Activated T-cell treated with anti-CD3 and anti-CD28 coated beads, Interleukin-2, amount 50 U/mL, for 4 hours (primary cell): Measurements from ENCODE around the gene ASCL4. TPM values are rescaled to one million over a fixed set of nuclear protein-coding genes. Genes with fewer than 3 reads are reported as not detected.

Experiments used
- ATAC-seq, 2 donors: fragments of 200-7000 bp; cut with Tn5 transposase; one replicate each; pipeline ENCODE4 v1.10.0; 2021
- DNase-seq: peaks from one replicate; pipeline ENCODE4 v3.0.0-alpha.2; 2020
- H3K27me3 Mint-ChIP-seq: one replicate; pipeline ENCODE4 v1.8.0; 2021; ENCODE audit warnings: low read depth, mixed read lengths
- H3K36me3 Mint-ChIP-seq: one replicate; pipeline ENCODE4 v1.8.0; 2022; ENCODE audit warnings: mixed read lengths; ENCODE audit not compliant: insufficient read depth
- H3K4me1 Mint-ChIP-seq: one replicate; pipeline ENCODE4 v1.8.0; 2021; ENCODE audit warnings: low read depth, mixed read lengths
- H3K4me3 Mint-ChIP-seq: one replicate; pipeline ENCODE4 v1.8.0; 2021; ENCODE audit warnings: mild to moderate bottlenecking, moderate library complexity, mixed read lengths
- H3K9me3 Mint-ChIP-seq: one replicate; pipeline ENCODE4 v1.8.0; 2021; ENCODE audit warnings: mixed read lengths
- total RNA-seq, 3 donors: library from RNA; stranded (reverse); gene quantifications; one replicate each; pipeline ENCODE4 v1.2.1, GENCODE V29; 2021

ASCL4 gene
- total RNA-seq, 3 donors from 2014 or later: not detected

- H3K4me1 Mint-ChIP-seq: peaks cover 24% of the 10 kb centered on the region
- H3K9me3 Mint-ChIP-seq: no peaks in the 10 kb centered on the region
- H3K27me3 Mint-ChIP-seq: no peaks in the 10 kb centered on the region
- peak overlapping the region; percentile 80 for H3K4me3 Mint-ChIP-seq
- H3K36me3 Mint-ChIP-seq: peaks cover 7% of the 10 kb centered on the region
- DNase-seq: no peak
- no peak for ATAC-seq
Observed at GRCh38 chr12:107761502-107761904, 13.0 kb upstream of the ASCL4 start.

GRCh38 chr12:107762874-107763273 lies 11.6 kb upstream of the ASCL4 start:
- ATAC-seq: no peak
- Mint-ChIP-seq H3K27me3 (no peaks in the 10 kb centered on the region), H3K4me1 (peaks cover 18% of the 10 kb centered on the region), H3K36me3 (peaks cover 2% of the 10 kb centered on the region), H3K4me3 (no peak overlapping the region), H3K9me3 (no peaks in the 10 kb centered on the region)
- DNase-seq: no peak

DNA sequence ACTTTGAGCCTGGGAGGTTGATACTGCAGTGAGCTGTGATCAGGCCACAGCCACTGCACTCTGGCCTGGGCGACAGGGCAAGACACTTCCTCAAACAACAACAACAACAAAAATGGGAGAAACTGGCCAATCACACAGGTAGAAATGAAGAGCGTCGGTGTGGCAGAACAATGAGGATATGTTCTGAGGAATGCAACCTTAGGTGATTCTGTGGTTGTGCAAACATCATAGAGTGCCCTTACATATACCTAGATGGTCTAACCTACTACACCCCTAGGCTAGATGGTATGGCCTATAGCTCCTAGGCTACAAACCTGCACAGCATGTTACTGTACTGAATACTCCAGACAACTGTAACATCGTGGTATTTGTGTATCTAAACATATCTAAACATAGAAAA lies 9.9 kb upstream of the ASCL4 start:
- H3K36me3 Mint-ChIP-seq: no peaks in the 10 kb centered on the region
- H3K4me1 Mint-ChIP-seq: peaks cover 6% of the 10 kb centered on the region
- DNase-seq (no peak), ATAC-seq (no peak)
- H3K27me3 Mint-ChIP-seq: no peaks in the 10 kb centered on the region
- no peaks in the 10 kb centered on the region for H3K9me3 Mint-ChIP-seq
- H3K4me3 Mint-ChIP-seq: no peak overlapping the region

DNA sequence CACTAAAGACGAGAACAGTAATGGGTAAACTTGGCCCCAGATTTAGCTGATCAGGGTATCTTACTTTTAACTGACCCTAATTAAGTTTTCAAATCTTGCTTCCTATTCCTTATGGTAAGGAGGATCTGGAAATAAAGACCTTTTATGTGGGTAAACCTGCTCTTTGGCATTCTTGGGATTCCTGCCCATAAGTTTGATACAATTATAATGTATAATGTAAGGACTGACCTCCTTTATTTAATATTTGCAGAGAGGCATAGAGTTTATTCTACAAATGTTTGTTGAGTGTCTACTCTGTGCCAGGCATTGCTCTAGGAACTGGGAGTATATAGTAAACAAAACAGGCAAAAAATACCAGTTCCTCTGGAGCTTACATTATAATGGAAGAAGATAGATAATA lies 9.2 kb upstream of the ASCL4 start:
- H3K4me3 Mint-ChIP-seq: no peak overlapping the region
- H3K36me3 Mint-ChIP-seq: no peaks in the 10 kb centered on the region
- peaks cover under 1% of the 10 kb centered on the region for H3K4me1 Mint-ChIP-seq
- no peaks in the 10 kb centered on the region for H3K9me3 Mint-ChIP-seq
- ATAC-seq (no peak), DNase-seq (no peak)
- peaks cover 2% of the 10 kb centered on the region for H3K27me3 Mint-ChIP-seq

DNA sequence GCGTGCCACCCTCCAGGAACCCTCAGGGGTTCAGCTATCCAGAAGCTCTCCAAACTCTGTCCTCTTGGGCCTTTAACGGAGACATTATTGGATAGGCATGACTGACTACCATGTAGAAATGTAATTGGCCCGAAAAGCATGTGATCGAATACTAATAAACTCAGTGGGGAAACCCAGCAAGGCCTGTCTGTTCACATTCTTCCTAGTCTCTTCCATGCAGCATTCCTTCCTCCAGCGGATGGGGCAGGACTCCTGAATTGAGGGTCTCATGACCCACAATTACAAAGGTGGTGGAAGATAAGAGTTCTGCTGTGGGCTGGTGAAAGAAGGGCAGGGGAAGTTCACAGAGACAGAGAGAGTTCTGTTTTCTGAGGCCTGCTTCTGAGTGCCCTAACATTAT lies 7.0 kb upstream of the ASCL4 start:
- Mint-ChIP-seq H3K36me3 (no peaks in the 10 kb centered on the region), H3K9me3 (no peaks in the 10 kb centered on the region), H3K4me3 (no peak overlapping the region), H3K4me1 (no peaks in the 10 kb centered on the region), H3K27me3 (peaks cover 8% of the 10 kb centered on the region)
- DNase-seq (no peak), ATAC-seq (no peak)

DNA sequence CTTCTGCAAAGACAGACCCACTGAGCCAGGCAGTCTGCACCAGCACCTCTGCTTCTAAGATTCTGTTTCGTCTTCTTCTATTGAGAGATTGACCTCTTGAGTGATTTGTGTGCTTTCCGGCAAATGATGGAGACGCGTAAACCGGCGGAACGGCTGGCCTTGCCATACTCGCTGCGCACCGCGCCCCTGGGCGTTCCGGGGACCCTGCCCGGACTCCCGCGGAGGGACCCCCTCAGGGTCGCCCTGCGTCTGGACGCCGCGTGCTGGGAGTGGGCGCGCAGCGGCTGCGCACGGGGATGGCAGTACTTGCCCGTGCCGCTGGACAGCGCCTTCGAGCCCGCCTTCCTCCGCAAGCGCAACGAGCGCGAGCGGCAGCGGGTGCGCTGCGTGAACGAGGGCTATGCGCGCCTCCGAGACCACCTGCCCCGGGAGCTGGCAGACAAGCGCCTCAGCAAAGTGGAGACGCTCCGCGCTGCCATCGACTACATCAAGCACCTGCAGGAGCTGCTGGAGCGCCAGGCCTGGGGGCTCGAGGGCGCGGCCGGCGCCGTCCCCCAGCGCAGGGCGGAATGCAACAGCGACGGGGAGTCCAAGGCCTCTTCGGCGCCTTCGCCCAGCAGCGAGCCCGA lies 703 bp downstream of the ASCL4 start:
- Mint-ChIP-seq H3K27me3 (peaks cover 70% of the 10 kb centered on the region), H3K4me3 (no peak overlapping the region), H3K4me1 (peaks cover 15% of the 10 kb centered on the region), H3K9me3 (no peaks in the 10 kb centered on the region), H3K36me3 (peaks cover 2% of the 10 kb centered on the region)
- ATAC-seq (peak; percentile 63 to 74), DNase-seq (no peak)

DNA sequence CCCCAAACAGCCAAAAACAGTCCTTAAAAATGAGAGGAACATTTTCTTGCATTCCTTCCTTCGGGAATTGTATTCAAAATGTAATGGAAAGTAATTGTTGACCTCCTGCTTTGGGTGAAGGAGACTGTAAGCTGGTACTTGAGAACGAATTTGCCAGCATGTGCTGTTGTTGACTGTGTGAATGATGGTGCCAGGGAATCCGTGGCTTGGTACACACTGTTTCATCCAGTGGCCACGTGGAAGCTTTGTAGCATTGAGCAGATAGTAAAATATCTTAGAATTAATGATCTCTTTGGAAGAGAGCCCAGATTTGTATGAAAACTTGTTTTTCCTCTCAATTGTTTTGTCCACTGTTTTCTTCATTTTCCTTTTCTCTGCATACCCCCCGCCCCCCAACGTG lies 1.7 kb downstream of the ASCL4 start:
- Mint-ChIP-seq H3K27me3 (peaks cover 73% of the 10 kb centered on the region), H3K36me3 (peaks cover 2% of the 10 kb centered on the region), H3K9me3 (no peaks in the 10 kb centered on the region), H3K4me1 (peaks cover 15% of the 10 kb centered on the region), H3K4me3 (no peak overlapping the region)
- DNase-seq (no peak), ATAC-seq (no peak)

GRCh38 chr12:107778383-107779025 lies 4.0 kb downstream of the ASCL4 start:
- DNase-seq: no peak
- Mint-ChIP-seq H3K27me3 (peaks cover 61% of the 10 kb centered on the region), H3K9me3 (no peaks in the 10 kb centered on the region), H3K4me1 (peaks cover 15% of the 10 kb centered on the region), H3K36me3 (no peaks in the 10 kb centered on the region), H3K4me3 (no peak overlapping the region)
- ATAC-seq: no peak

GRCh38 chr12:107779077-107779831 lies 4.8 kb downstream of the ASCL4 start:
- Mint-ChIP-seq H3K27me3 (peaks cover 56% of the 10 kb centered on the region), H3K9me3 (no peaks in the 10 kb centered on the region)

GRCh38 chr12:107780298-107780697 lies 5.8 kb downstream of the ASCL4 start:
- ATAC-seq: no peak
- Mint-ChIP-seq H3K4me3 (no peak overlapping the region), H3K36me3 (no peaks in the 10 kb centered on the region), H3K9me3 (no peaks in the 10 kb centered on the region), H3K4me1 (no peaks in the 10 kb centered on the region), H3K27me3 (peaks cover 48% of the 10 kb centered on the region)
- DNase-seq: no peak

More at GRCh38 chr12:107779077-107779831, 4.8 kb downstream of the ASCL4 start:
- no peak overlapping the region for H3K4me3 Mint-ChIP-seq
- no peaks in the 10 kb centered on the region for H3K36me3 Mint-ChIP-seq
- H3K4me1 Mint-ChIP-seq: peaks cover 8% of the 10 kb centered on the region
- ATAC-seq (no peak), DNase-seq (no peak)

GRCh38 chr12:107782067-107782466 lies 7.6 kb downstream of the ASCL4 start:
- Mint-ChIP-seq H3K9me3 (no peaks in the 10 kb centered on the region), H3K4me3 (no peak overlapping the region), H3K4me1 (no peaks in the 10 kb centered on the region), H3K27me3 (peaks cover 34% of the 10 kb centered on the region), H3K36me3 (no peaks in the 10 kb centered on the region)
- DNase-seq (no peak), ATAC-seq (no peak)

DNA sequence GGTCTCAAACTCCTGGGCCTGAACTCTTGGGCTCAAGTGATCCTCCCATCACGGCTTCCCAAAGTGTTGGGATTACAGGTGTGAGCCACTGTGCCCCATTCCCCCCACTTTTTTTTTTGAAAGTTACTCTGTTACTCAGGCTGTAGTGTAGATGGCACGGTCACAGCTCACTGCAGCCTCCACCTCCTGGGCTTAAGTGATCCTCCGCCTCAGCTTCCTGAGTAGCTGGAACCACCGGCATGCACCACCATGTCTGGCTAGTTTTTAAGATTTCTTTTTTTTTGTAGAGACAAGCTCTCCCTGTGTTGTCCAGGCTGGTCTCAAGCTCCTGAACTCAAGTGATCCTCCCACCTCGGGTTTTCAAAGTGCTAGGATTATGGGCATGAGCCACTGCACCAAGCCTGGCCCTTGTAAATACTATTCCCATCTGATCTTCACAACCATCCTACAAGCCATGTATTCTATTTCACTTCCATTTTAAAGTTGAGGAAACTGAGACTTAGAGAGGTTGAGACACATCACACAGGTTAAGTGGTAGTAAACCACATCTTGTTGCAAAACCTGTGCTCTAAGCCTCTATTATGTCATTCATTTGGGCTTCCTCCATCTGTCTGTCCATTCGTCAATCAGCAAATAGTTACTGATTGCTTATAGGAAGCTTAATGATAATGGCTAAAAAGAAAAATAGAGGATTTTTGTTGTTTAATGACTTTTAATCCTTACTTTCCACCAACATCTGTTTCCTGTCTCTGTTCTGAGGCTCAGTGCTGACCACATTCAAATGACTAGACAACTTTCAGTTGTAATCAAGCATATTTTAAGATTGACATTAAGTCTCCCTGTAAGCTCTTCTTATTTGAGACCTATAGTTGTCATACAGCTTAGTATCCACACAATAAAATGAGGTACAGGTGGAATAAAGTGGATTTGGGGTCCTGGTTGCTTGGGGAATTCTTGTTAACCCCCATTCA lies 9.2 kb downstream of the ASCL4 start:
- H3K36me3 Mint-ChIP-seq: no peaks in the 10 kb centered on the region
- H3K9me3 Mint-ChIP-seq: no peaks in the 10 kb centered on the region
- no peaks in the 10 kb centered on the region for H3K4me1 Mint-ChIP-seq
- H3K4me3 Mint-ChIP-seq: no peak overlapping the region
- DNase-seq (no peak), ATAC-seq (no peak)
- peaks cover 23% of the 10 kb centered on the region for H3K27me3 Mint-ChIP-seq

GRCh38 chr12:107788281-107788680 lies 13.8 kb downstream of the ASCL4 start:
- no peak overlapping the region for H3K4me3 Mint-ChIP-seq
- no peaks in the 10 kb centered on the region for H3K9me3 Mint-ChIP-seq
- H3K36me3 Mint-ChIP-seq: no peaks in the 10 kb centered on the region
- no peaks in the 10 kb centered on the region for H3K4me1 Mint-ChIP-seq
- ATAC-seq (no peak), DNase-seq (no peak)
- H3K27me3 Mint-ChIP-seq: peaks cover 7% of the 10 kb centered on the region
